HG02943 (cell line): ENCODE measurements around the gene SMIM15.

ENCODE experiments used
- ATAC-seq: cut with Tn5 transposase; IDR thresholded peaks from one replicate; pipeline ENCODE4 v1.9.1; 2021; ENCODE audit warnings: mild to moderate bottlenecking, low read depth, moderate library complexity; ENCODE audit not compliant: unreplicated experiment

The SMIM15 gene

GRCh38 chr5:61162832-61163567, 732 bp upstream of the SMIM15 start:
- peak; percentile 5 for ATAC-seq

DNA sequence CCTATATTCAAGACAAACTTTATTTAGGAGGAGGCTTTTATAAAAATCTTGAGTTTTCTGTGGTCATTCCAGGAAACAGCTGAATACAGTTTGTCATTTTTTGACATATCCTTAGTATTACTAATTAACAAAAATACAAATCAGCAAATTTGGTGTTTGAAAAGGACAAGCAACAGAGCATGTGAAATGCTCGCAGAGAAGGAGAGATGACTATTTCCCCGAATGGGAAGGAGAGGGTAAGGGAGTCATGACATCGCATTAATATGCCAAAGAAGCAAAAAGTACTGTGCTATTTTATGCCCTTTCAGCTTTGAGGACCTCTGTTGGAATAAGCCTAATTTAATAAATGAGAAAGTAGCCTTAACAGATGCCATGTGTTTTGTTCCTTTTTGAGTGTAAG, 1.8 kb downstream of the SMIM15 start:
- no peak for ATAC-seq

DNA sequence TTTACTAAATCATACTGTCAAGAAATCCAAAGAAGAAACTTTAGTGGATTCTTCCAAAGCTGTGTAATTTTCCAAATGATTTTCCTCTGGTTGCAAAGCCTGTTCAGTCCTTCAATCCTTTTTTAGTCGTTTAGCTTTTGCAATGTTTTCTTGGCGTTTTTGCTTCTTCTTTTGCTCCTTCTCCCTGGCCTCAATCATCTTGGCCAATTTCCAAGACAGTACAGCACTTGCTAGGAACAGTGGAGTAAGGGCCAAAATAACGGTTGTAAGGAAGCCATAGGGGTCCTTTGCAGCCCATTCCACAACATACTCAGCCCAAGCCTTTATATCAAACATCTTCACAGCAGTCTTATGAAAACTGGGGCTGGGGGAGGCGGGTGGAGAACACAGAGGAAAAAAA, 2.4 kb downstream of the SMIM15 start:
- ATAC-seq, result no peak

GRCh38 chr5:61159070-61159469, 3.2 kb downstream of the SMIM15 start:
- no peak for ATAC-seq

GRCh38 chr5:61151893-61152292, 10.4 kb downstream of the SMIM15 start:
- ATAC-seq, result no peak

DNA sequence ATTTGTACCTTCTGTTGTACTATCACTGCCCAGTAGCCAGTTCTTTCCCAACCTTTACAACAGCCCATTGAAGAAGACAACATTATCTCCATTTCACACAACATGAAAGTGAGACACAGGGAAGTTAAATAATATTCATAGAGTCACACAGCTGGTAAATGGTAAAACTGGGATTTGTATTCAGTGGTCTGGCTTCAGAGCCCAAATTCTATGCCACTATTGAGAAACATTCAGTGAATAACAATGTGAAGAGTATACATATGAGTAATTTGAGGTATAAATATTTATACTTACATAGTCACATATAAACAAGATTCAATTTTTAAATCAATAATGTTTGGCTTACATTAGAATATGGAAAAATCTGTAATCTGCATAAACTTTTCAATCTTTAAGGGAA, 13.8 kb downstream of the SMIM15 start:
- no peak for ATAC-seq

GRCh38 chr5:61142811-61143210, 19.5 kb downstream of the SMIM15 start:
- ATAC-seq, result no peak

GRCh38 chr5:61142391-61142790, 19.9 kb downstream of the SMIM15 start:
- no peak for ATAC-seq

DNA sequence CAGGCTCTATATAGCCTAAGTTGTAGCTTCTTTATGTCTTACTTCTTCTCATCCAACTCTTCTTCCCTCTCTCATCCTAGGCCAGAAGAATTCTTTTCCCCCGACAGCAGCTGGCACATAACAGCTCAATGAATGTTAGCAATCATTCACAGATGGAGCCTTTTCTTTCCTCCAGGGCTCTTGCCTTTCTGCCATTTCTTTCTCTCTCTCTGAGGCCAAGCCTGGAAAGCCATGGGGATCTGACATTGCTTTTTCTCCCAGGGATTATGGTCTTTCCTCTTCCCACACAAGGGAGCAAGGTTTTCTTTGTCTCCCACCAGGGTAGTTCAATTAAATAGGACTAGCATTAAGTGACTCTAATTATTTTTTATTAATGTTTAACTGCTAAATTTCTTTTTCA, 20.5 kb downstream of the SMIM15 start:
- no peak for ATAC-seq

DNA sequence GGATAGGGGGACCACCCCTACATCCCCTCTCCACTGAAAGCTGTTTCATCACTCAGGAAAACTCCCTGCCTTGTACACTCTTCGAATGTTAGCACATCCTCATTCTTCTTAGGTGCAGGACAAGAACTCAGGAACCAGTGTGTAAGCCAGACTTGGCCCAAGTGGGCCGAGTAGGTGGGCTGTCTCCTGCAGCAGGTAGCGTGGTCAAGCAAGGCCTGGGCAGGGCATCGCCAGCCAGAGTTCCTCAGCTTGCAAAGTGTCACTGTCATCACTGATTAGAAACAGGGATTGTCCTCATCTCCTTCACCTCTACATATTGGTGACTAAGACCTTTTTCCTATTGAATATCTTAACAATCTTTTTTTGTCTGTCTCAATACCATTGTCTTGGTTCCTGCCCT, 22.3 kb downstream of the SMIM15 start:
- ATAC-seq, result no peak

- ATAC-seq, result no peak
These were observed 23.0 kb downstream of the SMIM15 start for GRCh38 chr5:61139094-61139873.

GRCh38 chr5:61137835-61138234, 24.4 kb downstream of the SMIM15 start:
- no peak for ATAC-seq

DNA sequence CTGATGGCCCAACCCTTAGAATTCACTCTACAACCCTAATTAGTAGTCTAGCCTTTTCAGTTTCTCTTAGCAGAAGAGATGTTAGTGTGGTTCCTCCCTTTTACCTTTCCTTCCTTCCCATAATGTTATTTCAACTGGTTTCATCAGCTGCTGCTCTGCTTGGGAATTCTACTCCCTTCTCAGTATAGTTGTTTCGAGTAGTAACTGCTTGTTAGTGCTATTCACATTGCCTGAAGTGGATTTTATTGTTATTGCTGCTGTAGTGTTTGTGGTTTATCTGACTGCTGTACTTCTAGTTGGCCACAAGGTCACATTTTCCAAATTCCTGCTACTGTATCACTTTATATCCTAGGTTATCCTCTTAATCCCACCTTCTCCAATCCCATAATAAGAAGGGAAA, 29.7 kb downstream of the SMIM15 start:
- no peak for ATAC-seq

DNA sequence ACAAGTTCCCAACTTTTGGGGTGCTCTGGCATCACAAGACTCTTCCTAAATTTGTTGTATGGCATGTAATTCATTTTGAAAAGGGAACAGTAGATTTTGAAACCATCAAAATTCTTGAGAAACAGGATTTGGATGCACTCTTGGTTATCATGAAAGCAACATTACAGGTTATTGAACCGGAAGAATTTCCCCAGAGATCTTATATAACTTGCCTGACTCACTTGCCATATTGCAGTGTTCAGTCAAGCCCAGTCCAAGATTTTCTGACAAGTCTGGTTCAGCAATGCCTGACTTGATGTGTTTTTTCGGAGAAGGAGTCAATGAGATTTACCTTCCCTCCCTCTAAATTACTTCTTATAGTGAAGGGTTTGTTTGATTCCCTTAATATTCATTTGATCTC, 32.0 kb downstream of the SMIM15 start:
- no peak for ATAC-seq

DNA sequence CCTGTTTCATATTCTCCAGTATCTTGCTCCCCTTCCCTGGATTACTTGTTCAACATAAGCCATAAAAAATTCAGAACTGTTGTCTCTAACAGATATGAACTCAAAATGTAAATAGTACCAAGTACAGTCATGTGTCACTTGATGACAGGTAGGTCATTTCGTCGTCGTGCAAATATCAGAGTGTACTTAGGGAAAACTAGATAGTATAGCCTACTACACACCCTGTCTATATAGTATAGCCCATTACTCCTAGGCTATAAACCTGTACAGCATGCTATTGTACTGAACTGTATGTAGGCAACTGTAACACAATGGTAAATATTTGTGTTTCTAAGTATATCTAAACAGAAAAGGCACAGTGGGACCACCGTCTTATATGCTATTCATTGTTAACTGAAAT, 39.1 kb downstream of the SMIM15 start:
- ATAC-seq, result no peak

DNA sequence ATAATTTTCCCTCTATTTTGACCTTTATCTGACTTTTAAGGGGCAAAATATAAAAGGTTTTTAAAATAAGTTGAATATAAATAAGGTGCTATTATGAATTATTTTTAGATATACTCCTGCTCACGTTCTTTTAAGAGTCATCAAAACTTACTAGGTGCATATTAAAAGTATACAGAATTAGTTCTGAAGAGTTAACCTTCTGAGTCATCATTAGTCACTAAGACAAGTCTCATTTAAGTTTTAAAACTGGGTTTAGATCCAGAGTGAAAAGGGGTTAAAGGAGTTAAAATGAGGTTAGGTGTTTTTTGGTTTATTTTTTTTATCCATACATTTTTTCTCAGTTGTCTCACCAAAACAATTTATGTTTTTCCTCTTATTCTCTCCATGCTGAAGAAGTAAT, 41.7 kb downstream of the SMIM15 start:
- ATAC-seq, result no peak

GRCh38 chr5:61119066-61119465, 43.2 kb downstream of the SMIM15 start:
- no peak for ATAC-seq

- ATAC-seq, result no peak
These were observed 46.3 kb downstream of the SMIM15 start for GRCh38 chr5:61115968-61116367.

- no peak for ATAC-seq
These were observed 47.8 kb downstream of the SMIM15 start for GRCh38 chr5:61114441-61114840.
